Measurements from ENCODE around the gene SERPINA3.
"Not testable (repeated sequence)": the region's sequence is repeated elsewhere in the genome, so short reads cannot be mapped to it uniquely, and the experiment has no call there.

The SERPINA3 gene

GRCh38 chr14:94612174-94612573 lies at the start of gene SERPINA3:
Gene SERPINA3, plus strand, starts transcription at chr14:94612391. Its CDS starts 2,051 bp downstream, at chr14:94614442.
- no peak for DNase-seq (ENCODE audit: low read depth in 1 of 2, low spot score in 1 of 2)

- no peak for DNase-seq (ENCODE audit: low read depth in 1 of 2, low spot score in 1 of 2)
Measured at GRCh38 chr14:94562941-94563883, 49.0 kb upstream of the SERPINA3 start.

GRCh38 chr14:94564381-94564780 lies 47.8 kb upstream of the SERPINA3 start:
- no peak for DNase-seq (ENCODE audit: low read depth in 1 of 2, low spot score in 1 of 2)

GRCh38 chr14:94568186-94568585 lies 44.0 kb upstream of the SERPINA3 start:
- DNase-seq (ENCODE audit: low read depth in 1 of 2, low spot score in 1 of 2): no peak

GRCh38 chr14:94569381-94570001 lies 42.7 kb upstream of the SERPINA3 start:
- DNase-seq (ENCODE audit: low read depth in 1 of 2, low spot score in 1 of 2): no peak

GRCh38 chr14:94570002-94570400 lies 42.2 kb upstream of the SERPINA3 start:
- DNase-seq (ENCODE audit: low read depth in 1 of 2, low spot score in 1 of 2): no peak

- no peak for DNase-seq (ENCODE audit: low read depth in 1 of 2, low spot score in 1 of 2)
Measured at GRCh38 chr14:94570440-94570839, 41.8 kb upstream of the SERPINA3 start.

GRCh38 chr14:94571395-94571794 lies 40.8 kb upstream of the SERPINA3 start:
- no peak for DNase-seq (ENCODE audit: low read depth in 1 of 2, low spot score in 1 of 2)

GRCh38 chr14:94571950-94572349 lies 40.2 kb upstream of the SERPINA3 start:
- DNase-seq (ENCODE audit: low read depth in 1 of 2, low spot score in 1 of 2): no peak

- no peak for DNase-seq (ENCODE audit: low read depth in 1 of 2, low spot score in 1 of 2)
Measured at GRCh38 chr14:94572637-94573303, 39.4 kb upstream of the SERPINA3 start.

GRCh38 chr14:94573475-94574277 lies 38.5 kb upstream of the SERPINA3 start:
- no peak for DNase-seq (ENCODE audit: low read depth in 1 of 2, low spot score in 1 of 2)

- DNase-seq (ENCODE audit: low read depth in 1 of 2, low spot score in 1 of 2): no peak
Measured at GRCh38 chr14:94574336-94574735, 37.9 kb upstream of the SERPINA3 start.

- no peak for DNase-seq (ENCODE audit: low read depth in 1 of 2, low spot score in 1 of 2)
Measured at GRCh38 chr14:94575730-94576585, 36.2 kb upstream of the SERPINA3 start.

- DNase-seq (ENCODE audit: low read depth in 1 of 2, low spot score in 1 of 2): not testable (repeated sequence)
Measured at GRCh38 chr14:94577472-94577871, 34.7 kb upstream of the SERPINA3 start.

- no peak for DNase-seq (ENCODE audit: low read depth in 1 of 2, low spot score in 1 of 2)
Measured at GRCh38 chr14:94578712-94579111, 33.5 kb upstream of the SERPINA3 start.

GRCh38 chr14:94581127-94581999 lies 30.8 kb upstream of the SERPINA3 start, which contains the start of gene SERPINA5:
Gene SERPINA5, plus strand, starts transcription at chr14:94581426. Its CDS starts 5,937 bp downstream, at chr14:94587363.
- no peak for DNase-seq (ENCODE audit: low read depth in 1 of 2, low spot score in 1 of 2)

GRCh38 chr14:94582199-94582750 lies 29.9 kb upstream of the SERPINA3 start:
- no peak for DNase-seq (ENCODE audit: low read depth in 1 of 2, low spot score in 1 of 2)

GRCh38 chr14:94582851-94583250 lies 29.3 kb upstream of the SERPINA3 start:
- no peak for DNase-seq (ENCODE audit: low read depth in 1 of 2, low spot score in 1 of 2)

- DNase-seq (ENCODE audit: low read depth in 1 of 2, low spot score in 1 of 2): no peak
Measured at GRCh38 chr14:94583557-94583956, 28.6 kb upstream of the SERPINA3 start.

Measured in stimulated activated CD4-positive, alpha-beta T cell treated with anti-CD3 and anti-CD28 coated beads, Interleukin-15, amount 100 ng/mL, for 1 hour (primary cell).